Fibroblast of skin of abdomen (primary cell): Measurements from ENCODE around the gene TXNRD1. TPM values are rescaled to one million over a fixed set of nuclear protein-coding genes. Genes with fewer than 3 reads are reported as not detected.
"Not testable (repeated sequence)": the region's sequence is repeated elsewhere in the genome, so short reads cannot be mapped to it uniquely, and the experiment has no call there.

Source experiments
- DNase-seq: peaks from one replicate; pipeline ENCODE4 v3.0.0-alpha.2; 2013
- polyA plus RNA-seq, 2 experiments: library from polyadenylated mRNA; unstranded; fragments of 120-200 nt; gene quantifications; one replicate each; pipeline ENCODE4 v1.2.1, GENCODE V29; 2013; ENCODE audit not compliant: insufficient read length in 2 of 2

TXNRD1 gene
- polyA plus RNA-seq (2013, experiment 1 of 2; ENCODE audit: insufficient read length) = 133 TPM
- 128 TPM for polyA plus RNA-seq (2013, experiment 2 of 2; ENCODE audit: insufficient read length)

DNA sequence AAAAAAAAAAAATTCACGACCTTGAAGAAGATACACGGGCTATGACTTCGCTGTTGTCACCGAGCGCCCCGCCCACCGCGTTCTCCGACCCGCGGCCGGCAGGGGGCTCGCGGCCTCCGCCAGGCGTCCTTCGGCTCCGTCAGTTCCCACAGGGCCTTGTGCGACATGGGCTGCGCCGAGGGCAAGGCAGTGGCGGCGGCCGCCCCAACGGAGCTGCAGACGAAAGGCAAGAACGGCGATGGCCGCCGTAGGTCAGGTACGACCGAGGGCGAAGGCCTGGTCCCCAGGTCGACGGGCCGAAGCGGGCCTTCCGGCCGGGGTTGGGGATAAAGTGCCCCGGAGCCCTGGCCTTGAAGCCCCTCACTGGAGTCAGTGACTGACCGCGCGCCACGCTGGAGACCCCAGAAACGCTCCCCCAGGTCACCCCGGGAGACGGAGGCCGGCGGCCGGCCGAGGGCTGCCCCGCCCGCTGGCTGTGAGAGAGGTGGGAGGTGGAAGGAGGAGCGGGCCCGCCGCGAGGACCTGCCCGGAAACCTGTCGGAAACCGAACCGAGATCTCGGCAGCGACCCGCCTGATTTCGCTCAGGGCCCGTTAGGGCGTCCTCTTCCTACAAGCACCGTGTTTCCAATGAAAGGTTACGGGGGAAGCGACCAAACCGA lies at the start of gene TXNRD1:
TSS of gene TXNRD1 (plus strand) at position 142 of the 660 bp plus-strand sequence. CDS start at position 166, 24 bp downstream.
- peak; percentile 71 for DNase-seq

DNA sequence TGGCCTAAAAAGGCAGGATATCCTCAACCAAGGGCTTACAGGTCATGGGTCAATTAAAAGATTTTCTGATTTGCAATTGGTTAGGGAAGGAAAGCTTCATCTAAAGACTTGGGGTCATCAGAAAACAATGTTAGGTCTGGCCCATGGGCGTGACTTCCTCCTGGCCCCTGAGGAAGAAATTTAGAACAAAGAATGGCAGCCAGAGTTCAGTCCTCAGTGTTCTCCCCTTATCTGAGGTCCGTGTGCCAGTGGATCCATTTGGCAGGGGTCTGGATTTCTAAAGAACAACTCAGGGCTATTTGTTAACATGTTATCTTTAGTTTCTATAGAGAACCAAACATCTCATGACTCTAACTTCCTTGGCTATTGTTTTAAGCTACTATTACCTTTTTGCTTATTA lies 49.8 kb upstream of the TXNRD1 start:
- DNase-seq = no peak

DNA sequence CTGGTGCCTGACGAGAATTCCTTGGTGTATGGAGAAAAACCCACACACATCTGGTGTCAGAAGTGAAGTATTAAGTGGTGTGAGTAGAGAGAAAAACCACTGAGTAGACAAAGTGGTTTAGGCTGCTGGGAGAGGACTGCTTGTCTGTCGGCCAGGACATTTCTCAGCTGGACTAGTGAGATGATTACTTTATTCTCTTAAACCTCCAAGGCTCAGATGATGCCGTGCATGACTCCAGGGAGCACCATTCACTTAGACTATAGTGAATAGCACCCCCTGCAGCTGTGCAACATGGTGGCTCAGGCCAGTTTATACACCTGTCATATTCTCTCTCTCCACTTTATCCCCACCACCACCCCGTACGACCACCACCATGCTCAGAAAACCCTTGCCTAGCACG lies 49.1 kb upstream of the TXNRD1 start:
- DNase-seq = peak; percentile 41

DNA sequence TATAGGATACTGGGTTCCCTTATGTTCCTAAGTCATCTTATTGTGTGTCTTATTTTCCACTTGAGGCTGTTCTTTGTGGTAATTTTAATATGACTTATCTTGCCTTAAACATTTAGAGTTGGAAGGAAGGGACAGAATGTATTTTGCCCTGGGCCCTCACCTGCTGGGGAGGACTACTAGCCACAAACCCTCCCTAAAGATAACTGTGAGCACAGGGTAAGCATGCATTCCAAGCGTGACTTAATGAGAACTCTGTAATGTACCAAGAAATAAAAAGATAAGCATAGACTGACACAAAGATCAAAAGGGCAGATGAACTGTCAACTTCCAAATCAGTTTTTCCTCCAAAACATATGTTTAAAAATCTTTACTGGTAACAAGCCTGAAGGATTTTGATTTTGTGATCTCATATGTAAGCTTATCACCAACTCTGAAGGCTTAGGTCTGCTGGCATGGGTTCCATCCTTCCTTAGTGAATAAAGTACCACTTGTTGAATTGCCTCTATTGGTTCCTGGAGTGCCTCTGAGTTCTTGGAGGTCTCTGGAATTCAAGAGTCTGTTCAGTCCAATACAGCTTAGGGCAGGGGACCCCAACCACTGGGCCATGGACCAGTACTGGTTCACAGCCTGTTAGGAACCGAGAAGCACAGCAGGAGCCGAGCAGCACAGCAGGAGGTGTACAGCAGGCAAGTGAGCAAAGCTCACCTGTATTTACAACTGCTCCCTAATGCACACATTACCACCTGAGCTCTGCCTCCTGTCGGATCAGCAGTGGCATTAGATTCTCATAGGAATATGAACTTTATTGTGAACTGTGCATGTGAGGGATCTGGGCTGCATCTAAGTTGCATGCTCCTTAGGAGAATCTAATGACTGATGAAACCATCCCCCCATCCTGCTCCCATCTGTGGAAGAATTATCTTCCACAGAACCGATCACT lies 47.8 kb upstream of the TXNRD1 start:
- no peak for DNase-seq

DNA sequence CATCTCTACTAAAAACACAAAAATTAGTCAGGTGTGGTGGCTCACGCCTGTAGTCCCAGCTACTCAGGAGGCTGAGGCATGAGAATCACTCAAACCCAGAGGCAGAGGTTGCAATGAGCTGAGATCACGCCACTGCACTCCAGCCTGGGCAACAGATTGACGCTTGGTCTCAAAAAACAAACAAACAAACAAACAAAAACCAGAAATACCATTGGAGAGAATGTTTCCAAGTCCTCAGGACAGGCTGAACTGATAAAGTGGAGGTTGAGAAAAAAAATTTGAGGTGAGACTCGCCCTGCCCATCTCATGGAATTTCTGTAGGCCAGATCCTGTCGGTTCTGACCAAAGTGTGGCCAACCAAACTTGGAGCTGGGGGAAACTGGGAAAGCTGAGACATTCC lies 47.0 kb upstream of the TXNRD1 start:
- no peak for DNase-seq

DNA sequence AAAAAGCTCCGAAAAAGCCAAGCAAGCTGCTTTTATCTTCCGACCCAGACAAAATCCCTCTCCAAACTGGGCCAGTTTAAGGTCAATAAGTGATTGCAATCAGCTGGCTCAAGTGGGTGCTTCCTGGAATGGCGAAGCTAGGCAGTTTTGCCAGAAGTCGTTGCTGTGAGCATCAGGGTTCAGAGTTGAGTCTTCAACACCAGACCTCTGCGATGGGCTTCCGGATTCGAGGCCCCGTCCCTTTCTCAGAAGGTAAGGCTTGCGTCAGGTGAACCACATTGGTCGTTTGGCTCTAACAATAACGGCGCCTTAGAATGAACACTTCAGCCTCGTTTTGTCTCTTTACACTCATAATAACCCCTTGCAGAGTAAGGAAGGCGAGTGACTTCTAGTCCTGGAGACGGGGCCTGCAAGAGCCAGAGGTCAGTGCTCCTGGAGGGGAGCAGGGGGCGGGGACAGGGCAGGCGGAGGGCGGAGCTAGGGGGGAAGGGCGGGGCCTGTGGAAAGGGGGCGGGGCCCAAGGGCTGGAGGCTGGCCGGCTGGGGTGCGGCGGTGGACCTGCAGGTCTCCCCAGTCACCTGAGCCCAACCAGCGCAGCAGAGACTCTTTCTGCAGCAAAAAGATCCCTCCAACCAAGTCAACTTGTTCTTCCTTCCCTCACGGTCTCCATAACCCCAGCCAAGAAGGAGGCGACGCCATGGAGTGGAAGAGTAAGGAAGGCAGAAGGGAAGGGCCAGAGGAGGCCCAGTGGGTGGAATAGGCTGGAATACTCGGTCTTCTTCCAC lies 43.6 kb upstream of the TXNRD1 start:
- no peak for DNase-seq

GRCh38 chr12:104172570-104172947 lies 43.0 kb upstream of the TXNRD1 start:
- DNase-seq = no peak

- DNase-seq = not testable (repeated sequence)
Measured at GRCh38 chr12:104173804-104174203, 41.8 kb upstream of the TXNRD1 start.

GRCh38 chr12:104175726-104176247 lies 39.8 kb upstream of the TXNRD1 start:
- DNase-seq = no peak

DNA sequence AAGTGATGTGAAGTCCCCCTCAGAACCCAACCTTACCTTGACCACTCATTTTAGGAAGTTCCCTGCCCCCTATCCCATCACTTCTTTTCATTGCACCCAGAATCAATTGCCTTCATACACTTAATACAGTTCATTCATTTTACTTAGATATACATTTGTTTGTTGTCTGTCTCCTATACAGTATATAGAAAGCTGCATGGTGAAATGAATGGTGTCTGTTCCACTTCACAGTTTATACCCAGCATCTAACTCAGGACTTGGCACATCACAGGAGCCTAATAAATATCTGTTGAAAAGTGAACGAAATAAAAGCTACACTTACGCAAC lies 38.3 kb upstream of the TXNRD1 start:
- no peak for DNase-seq

DNA sequence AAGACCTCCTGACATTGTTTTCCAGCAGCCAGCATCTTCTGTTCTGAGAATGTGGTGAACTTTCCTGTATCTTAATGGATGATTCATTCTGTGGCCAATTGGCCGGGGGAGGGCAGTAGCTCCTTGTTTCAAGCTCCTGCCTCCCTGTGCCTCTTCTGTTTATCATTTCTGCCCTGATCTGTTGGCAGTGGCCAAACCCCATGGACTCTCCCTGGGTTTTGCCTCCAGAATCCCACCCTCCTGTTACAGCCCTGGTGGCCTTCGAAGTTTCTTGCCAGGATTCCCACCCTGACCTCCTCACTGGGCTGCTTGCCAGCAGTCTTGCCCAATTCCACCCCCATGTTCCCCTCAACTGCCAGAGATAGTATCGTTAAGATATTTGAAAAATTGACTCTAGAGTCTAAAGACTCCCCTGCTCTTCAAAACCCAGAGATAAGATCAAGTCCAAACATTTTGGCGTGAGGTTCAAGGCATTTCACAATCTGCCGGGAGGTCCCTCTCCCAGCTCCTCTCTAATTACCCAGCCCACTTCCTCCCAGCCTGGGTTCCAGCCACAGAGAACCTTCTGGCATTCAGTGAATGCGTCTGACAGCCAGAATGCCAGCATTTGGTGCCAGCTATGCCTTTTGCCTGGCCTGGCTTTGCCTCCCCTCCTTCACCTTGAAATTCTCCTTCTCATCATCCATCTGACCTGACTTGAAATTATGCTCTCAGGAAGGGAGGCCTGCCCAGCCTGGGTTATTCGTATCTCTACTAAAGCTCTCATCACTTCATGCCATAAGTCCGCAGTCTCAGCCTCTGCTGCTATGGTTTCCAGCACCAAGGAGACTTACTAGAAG lies 37.7 kb upstream of the TXNRD1 start:
- peak; percentile 94 for DNase-seq

- DNase-seq = no peak
Measured at GRCh38 chr12:104180374-104180773, 35.2 kb upstream of the TXNRD1 start.

- peak; percentile 60 for DNase-seq
Measured at GRCh38 chr12:104181313-104181712, 34.3 kb upstream of the TXNRD1 start.

DNA sequence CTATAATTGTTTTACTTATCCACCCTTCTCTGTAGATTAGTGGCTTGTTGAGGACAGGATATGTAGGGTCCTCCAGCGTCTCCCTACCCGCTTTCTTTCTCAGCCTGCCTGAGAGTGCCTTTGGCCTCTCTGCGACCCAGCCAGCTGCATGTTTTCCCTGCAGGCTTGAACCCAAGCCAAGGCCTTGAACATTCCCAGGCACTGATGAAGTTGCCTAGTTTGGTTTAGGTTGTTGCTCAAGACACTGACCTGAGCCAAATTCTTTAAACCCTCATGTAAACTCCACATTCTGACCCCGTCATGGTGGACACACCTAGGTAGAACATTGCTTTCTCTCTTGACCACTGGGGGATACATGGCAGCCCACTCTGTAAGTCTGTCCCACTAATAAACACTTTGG lies 33.4 kb upstream of the TXNRD1 start:
- DNase-seq = peak; percentile 87

GRCh38 chr12:104182621-104183378 lies 32.8 kb upstream of the TXNRD1 start:
- no peak for DNase-seq

GRCh38 chr12:104183443-104183842 lies 32.1 kb upstream of the TXNRD1 start:
- DNase-seq = no peak

DNA sequence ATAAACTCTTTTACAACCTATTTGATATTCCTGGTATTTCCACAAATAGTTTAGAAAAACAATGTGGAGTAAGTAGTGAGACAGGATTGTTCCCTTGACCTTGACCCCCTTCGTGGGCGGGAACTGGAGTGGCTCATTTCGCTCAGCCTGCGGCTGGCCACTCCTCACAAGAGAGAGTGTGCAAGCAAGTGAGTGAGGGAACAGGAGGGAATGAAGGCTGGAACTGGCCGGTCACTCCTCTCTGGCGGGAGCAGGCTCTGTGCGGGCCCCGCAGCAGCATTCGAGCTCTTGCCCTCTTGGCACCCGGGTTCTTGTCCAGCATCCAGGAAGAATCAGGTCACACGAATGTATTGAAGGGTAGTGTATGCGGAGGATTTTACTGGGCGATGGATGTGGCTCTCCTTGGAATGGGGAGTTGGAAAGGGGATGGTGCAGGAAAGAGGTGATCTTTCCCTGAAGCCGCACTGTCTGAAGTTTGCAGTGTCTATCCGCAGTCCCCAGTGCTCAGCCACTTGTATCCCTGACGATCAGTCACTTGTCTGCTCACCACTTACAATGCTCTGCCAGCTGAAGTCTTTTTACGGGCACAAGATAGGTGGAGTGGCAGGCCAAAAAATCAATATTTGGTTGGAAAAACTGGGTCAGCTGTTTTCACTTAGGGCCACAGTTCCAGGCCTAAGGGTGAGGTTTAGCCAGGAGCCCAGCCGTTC lies 28.0 kb upstream of the TXNRD1 start:
- DNase-seq = no peak

DNA sequence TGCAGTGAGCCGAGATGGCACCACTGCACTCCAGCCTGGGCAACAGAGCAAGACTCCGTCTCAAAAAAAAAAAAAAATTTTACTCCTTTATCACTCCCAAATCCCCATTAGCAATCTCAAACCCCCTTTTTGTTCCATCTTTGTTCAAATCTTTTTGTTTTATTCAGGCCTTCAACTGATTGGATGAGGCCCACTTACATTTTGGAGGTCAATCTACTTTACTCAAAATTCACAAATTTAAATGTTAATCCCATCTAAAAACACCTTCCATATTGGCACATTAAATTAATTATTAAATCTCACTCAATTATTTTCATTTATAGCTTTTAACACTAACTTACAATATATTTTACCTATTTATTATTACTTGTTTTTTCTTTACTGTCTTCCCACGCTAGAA lies 27.0 kb upstream of the TXNRD1 start:
- no peak for DNase-seq

GRCh38 chr12:104189915-104190555 lies 25.5 kb upstream of the TXNRD1 start:
- peak; percentile 71 for DNase-seq

DNA sequence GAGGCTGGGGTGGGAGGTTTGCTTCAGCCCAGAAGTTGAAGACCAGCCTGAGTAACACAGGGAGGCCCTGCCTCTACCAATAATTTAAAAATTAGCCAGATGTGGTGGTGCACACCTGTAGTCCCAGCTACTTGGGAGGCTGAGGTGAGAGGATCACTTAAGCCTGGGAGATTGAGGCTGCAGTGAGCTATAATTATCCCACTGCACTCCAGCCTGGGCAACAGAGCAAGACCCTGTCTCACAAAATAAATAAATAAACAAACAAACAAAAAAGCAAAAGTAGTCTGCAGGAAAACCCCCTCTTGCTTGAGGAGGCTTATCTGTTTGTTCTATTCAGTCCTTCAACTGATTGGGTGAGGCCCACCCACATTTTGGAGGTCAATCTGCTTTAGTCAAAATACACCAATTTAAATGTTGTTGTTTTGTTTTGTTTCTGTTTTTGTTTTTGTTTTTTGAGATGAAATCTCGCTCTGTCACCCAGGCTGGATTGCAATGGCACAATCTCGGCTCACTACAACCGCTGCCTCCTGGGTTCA lies 24.9 kb upstream of the TXNRD1 start:
- DNase-seq = no peak
